HG03378 (cell line): ENCODE measurements around the gene TIRAP.

Experiments used
- ATAC-seq: cut with Tn5 transposase; IDR thresholded peaks from one replicate; pipeline ENCODE4 v1.9.1; 2021; ENCODE audit warnings: mild to moderate bottlenecking, moderate library complexity; ENCODE audit not compliant: unreplicated experiment

The TIRAP gene

GRCh38 chr11:126339863-126340434 is 57.1 kb downstream of the TIRAP start:
- no peak for ATAC-seq

GRCh38 chr11:126340960-126341606 is 58.2 kb downstream of the TIRAP start:
- no peak for ATAC-seq

GRCh38 chr11:126341760-126342161 is 58.9 kb downstream of the TIRAP start:
- no peak for ATAC-seq

- ATAC-seq = no peak
Measured at GRCh38 chr11:126343051-126343450, 60.2 kb downstream of the TIRAP start.
